Islet of Langerhans (tissue), 1 donor: ENCODE data around the gene MDC1.
"Not testable (repeated sequence)": the region's sequence is repeated elsewhere in the genome, so short reads cannot be mapped to it uniquely, and the experiment has no call there.

Experiments used
- FAIRE-seq: peaks from one replicate; lab custom pipeline; 2011; peaks lifted over from hg19 to GRCh38; lab: Jason Lieb, UNC

MDC1 gene

GRCh38 chr6:30682143-30683117 lies 34.7 kb downstream of the MDC1 start:
- no peak for FAIRE-seq

GRCh38 chr6:30681766-30682142 lies 35.3 kb downstream of the MDC1 start:
- no peak for FAIRE-seq

- FAIRE-seq: no peak
These were observed 37.1 kb downstream of the MDC1 start for GRCh38 chr6:30679765-30680535.

GRCh38 chr6:30678964-30679726 lies 37.9 kb downstream of the MDC1 start:
- no peak for FAIRE-seq

- no peak for FAIRE-seq
These were observed 40.3 kb downstream of the MDC1 start for GRCh38 chr6:30676660-30677285.

GRCh38 chr6:30672445-30673253 lies 44.4 kb downstream of the MDC1 start, which contains the start of gene DHX16:
DHX16 (minus strand) TSS chr6:30673006; CDS start chr6:30672841, 165 bp downstream.
- FAIRE-seq: peak; percentile 94

- no peak for FAIRE-seq
These were observed 46.1 kb downstream of the MDC1 start for GRCh38 chr6:30670760-30671527.

GRCh38 chr6:30666300-30666699 lies 50.8 kb downstream of the MDC1 start:
- not testable (repeated sequence) for FAIRE-seq

GRCh38 chr6:30664994-30665767 lies 51.9 kb downstream of the MDC1 start:
- FAIRE-seq: no peak

GRCh38 chr6:30657922-30658321 lies 59.2 kb downstream of the MDC1 start:
- not testable (repeated sequence) for FAIRE-seq

- FAIRE-seq: no peak
These were observed 59.6 kb downstream of the MDC1 start for GRCh38 chr6:30657454-30657853.

- no peak for FAIRE-seq
These were observed 60.6 kb downstream of the MDC1 start for GRCh38 chr6:30656513-30656912.

GRCh38 chr6:30655743-30656094 lies 61.4 kb downstream of the MDC1 start:
- FAIRE-seq: no peak

GRCh38 chr6:30654798-30655742 lies 62.0 kb downstream of the MDC1 start:
- no peak for FAIRE-seq

GRCh38 chr6:30651143-30651542 lies 65.9 kb downstream of the MDC1 start:
- no peak for FAIRE-seq
